Lung (tissue), 12 donors: ENCODE results near the gene POLR3A. TPM values are rescaled to one million over a fixed set of nuclear protein-coding genes. Genes with fewer than 3 reads are reported as not detected.
"Not testable (repeated sequence)": the region's sequence is repeated elsewhere in the genome, so short reads cannot be mapped to it uniquely, and the experiment has no call there.

ENCODE experiments used
- ATAC-seq: fragments of 200-7000 bp; cut with Tn5 transposase; one replicate; pipeline ENCODE4 v1.9.1; 2020; ENCODE audit warnings: moderate number of reproducible peaks; ENCODE audit not compliant: insufficient read depth, low FRiP score
- DNase-seq, 3 donors: peaks; one replicate each; pipeline ENCODE4 v3.0.0-alpha.2; 2013 to 2017
- H3K27ac ChIP-seq, 2 donors: one replicate each; pipeline ENCODE4 v1.5.1; 2013; ENCODE audit warnings: mild to moderate bottlenecking in 2 of 2, moderate library complexity in 2 of 2, control low read depth in 1 of 2, inconsistent platforms in 1 of 2, low read depth in 1 of 2, low read length in 1 of 2
- H3K27me3 ChIP-seq, 3 donors: one replicate each; pipeline ENCODE4 v1.5.1; 2013; ENCODE audit warnings: low read length in 2 of 3; ENCODE audit not compliant: control insufficient read depth in 3 of 3, insufficient read depth in 3 of 3
- H3K36me3 ChIP-seq, 4 donors: one replicate each; pipeline ENCODE4 v1.5.1; 2013; ENCODE audit warnings: low read length in 4 of 4, mild to moderate bottlenecking in 1 of 4, moderate library complexity in 1 of 4; ENCODE audit not compliant: control insufficient read depth in 4 of 4, insufficient read depth in 4 of 4
- H3K4me1 ChIP-seq, 5 donors: one replicate each; pipeline ENCODE4 v1.5.1; 2013; ENCODE audit warnings: low read length in 5 of 5, mild to moderate bottlenecking in 2 of 5, moderate library complexity in 1 of 5; ENCODE audit not compliant: control insufficient read depth in 5 of 5, insufficient read depth in 5 of 5
- H3K4me3 ChIP-seq: one replicate; pipeline ENCODE4 v1.5.1; 2013; ENCODE audit warnings: mild to moderate bottlenecking, control low read depth, moderate library complexity
- H3K9ac ChIP-seq, 2 donors: one replicate each; pipeline ENCODE4 v1.5.1; 2013; ENCODE audit warnings: low read length in 2 of 2, control low read depth in 1 of 2; ENCODE audit not compliant: insufficient read depth in 1 of 2
- H3K9me3 ChIP-seq, 4 donors: one replicate each; pipeline ENCODE4 v1.5.1; 2013; ENCODE audit warnings: low read length in 3 of 4, mild to moderate bottlenecking in 1 of 4, moderate library complexity in 1 of 4; ENCODE audit not compliant: control insufficient read depth in 4 of 4, insufficient read depth in 3 of 4
- WGBS, 2 donors: extraction: QIAGEN DNeasy Blood & Tissue Kit; methylation state at CpG; one replicate each; pipeline ENCODE4 v1.1.7; 2013; 5-methylcytosine and 5-hydroxymethylcytosine counted together
- polyA plus RNA-seq, 2 donors: library from polyadenylated mRNA; stranded (reverse); fragments of 200-250 nt; gene quantifications; one replicate each; pipeline ENCODE4 v1.2.1, GENCODE V29; 2013
- total RNA-seq, 2 donors: library from RNA; depleted of rRNA in 1 of 2; stranded (reverse); fragments of >200 nt in 1 of 2; gene quantifications; one replicate each; pipeline ENCODE4 v1.2.1, GENCODE V29; 2014 to 2021
- TF ChIP-seq, protein P1 (sequence below): IDR thresholded peaks from 2 replicates; pipeline ENCODE4 v1.5.1; 2012; ENCODE audit warnings: mild to moderate bottlenecking; ENCODE audit errors: control extremely low read depth, extremely low read depth
- donor health status: control.
- donor health status: control.
- donor health status: Bipolar disorder and iron deficiency.
- donor health status: healthy.
- donor health status: DM: yes; HTN: yes; CAD: no.

The POLR3A gene
- total and polyA plus RNA-seq, 4 donors = 3.9 to 15.0 (median 8.7) TPM

DNA sequence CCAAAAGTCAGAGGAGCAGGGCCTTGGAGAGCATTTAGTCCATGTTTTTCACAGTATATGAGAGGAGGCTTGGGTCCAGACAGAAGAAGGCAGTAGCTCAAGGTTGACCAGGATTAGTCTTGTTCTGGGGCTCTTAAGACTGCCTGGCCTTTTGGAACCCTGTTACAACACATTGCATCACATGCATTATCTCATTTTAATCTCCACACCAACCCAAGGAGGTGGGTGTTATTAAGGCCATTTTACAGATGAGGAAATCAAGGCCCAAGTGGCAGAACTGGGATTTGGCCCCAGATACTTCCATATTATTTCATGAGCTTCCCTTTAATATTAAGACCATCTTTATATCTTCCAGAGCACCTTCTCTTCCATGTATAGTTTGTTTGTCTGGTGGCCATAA is 43.2 kb upstream of the POLR3A start:
- no peak overlapping the region for H3K27ac ChIP-seq
- H3K9ac ChIP-seq = no peak overlapping the region
- H3K4me1 ChIP-seq = no peaks in the 10 kb centered on the region
- no peak overlapping the region for H3K4me3 ChIP-seq
- no peaks in the 10 kb centered on the region for H3K9me3 ChIP-seq
- TF ChIP-seq, protein P1, sequence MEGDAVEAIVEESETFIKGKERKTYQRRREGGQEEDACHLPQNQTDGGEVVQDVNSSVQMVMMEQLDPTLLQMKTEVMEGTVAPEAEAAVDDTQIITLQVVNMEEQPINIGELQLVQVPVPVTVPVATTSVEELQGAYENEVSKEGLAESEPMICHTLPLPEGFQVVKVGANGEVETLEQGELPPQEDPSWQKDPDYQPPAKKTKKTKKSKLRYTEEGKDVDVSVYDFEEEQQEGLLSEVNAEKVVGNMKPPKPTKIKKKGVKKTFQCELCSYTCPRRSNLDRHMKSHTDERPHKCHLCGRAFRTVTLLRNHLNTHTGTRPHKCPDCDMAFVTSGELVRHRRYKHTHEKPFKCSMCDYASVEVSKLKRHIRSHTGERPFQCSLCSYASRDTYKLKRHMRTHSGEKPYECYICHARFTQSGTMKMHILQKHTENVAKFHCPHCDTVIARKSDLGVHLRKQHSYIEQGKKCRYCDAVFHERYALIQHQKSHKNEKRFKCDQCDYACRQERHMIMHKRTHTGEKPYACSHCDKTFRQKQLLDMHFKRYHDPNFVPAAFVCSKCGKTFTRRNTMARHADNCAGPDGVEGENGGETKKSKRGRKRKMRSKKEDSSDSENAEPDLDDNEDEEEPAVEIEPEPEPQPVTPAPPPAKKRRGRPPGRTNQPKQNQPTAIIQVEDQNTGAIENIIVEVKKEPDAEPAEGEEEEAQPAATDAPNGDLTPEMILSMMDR = no peak
- ATAC-seq = no peak
- H3K36me3 ChIP-seq = no peaks in the 10 kb centered on the region
- no peak for DNase-seq
- H3K27me3 ChIP-seq = no peaks in the 10 kb centered on the region

DNA sequence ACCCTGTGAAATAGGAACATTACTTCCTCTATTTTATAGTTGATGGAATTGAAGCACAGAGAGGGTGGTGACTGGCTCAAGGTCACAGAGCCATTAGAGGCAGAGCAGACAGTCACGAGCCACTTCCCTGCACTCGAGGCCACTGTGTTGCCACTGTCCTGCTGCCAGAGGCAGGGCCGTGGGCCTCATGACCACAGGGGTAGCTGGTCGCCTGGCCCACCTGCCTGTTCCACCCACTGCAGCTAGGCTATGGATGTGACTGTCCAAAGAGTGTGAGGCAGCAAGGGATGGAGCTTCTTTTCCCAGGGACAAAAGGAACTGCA is 42.5 kb upstream of the POLR3A start:
- WGBS, 2 donors = 86 to 96% methylated on average over 4 of the region's 4 CpGs
- no peaks in the 10 kb centered on the region for H3K9me3 ChIP-seq
- TF ChIP-seq, protein P1 = no peak
- H3K36me3 ChIP-seq = no peaks in the 10 kb centered on the region
- no peak for ATAC-seq
- H3K27ac ChIP-seq = no peak overlapping the region
- no peak overlapping the region for H3K9ac ChIP-seq
- DNase-seq = no peak
- H3K4me3 ChIP-seq = no peak overlapping the region
- H3K4me1 ChIP-seq = no peaks in the 10 kb centered on the region
- H3K27me3 ChIP-seq = no peaks in the 10 kb centered on the region

DNA sequence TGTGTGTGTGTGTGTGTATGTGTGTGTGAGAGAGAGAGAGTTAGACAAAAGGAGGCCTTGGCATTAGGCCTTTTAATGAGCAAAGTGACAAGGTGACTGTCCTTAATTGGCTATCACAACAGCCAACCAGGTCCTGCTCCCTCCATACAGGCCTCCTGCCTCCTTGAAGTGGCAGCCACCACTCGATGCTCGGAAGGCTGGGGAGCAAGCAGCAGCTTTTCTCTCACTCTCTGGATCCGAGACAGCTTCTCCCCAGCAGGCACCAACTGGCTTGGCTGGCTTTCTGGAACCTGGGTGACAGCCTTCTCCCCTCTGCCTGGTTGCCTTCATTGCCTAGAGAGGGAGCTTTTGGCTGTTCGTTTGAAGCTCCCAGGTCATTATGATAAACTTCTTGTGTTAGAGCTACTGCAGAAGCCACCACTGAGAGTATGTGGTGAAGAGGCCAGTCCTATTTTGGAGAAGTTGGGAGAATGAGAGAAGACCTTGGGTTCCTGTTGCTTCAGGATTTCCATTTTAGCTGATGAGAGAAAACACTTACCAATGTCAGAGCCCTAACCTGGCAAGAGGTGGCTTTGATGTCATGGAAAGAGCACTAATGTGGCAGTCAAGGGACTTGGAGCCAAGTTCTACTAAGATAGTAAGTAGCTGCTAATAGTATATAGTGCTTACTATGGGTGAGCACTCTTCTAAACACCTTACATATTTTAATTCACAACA is 42.0 kb upstream of the POLR3A start:
- TF ChIP-seq, protein P1 = no peak
- DNase-seq = no peak

DNA sequence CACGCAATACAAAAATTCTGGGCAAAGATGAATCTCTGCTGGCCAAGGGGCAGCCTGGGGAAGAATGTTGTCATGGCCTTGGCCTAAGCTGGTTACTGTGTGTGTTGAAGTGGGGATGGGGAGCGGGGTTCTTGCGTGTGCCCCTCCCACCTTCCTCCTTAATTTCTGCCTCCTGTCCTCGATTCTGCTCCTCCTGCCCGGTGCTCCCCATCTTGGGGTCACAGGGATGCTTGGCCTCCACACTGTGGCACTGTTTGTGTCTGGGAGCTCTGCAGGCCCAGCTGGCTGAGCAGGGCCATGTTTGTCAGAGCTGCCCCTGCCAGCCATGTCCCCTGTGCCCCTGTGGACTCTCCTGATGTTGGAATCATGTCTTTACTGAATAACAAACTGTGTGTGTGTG is 41.4 kb upstream of the POLR3A start:
- Histone ChIP-seq H3K27me3 (no peaks in the 10 kb centered on the region), H3K9ac (no peak overlapping the region), H3K9me3 (no peaks in the 10 kb centered on the region), H3K27ac (no peak overlapping the region), H3K4me1 (no peaks in the 10 kb centered on the region), H3K4me3 (no peak overlapping the region), H3K36me3 (no peaks in the 10 kb centered on the region)
- WGBS, 2 donors = 90 to 93% methylated on average over 5 of the region's 5 CpGs
- DNase-seq (no peak), ATAC-seq (no peak)
- TF ChIP-seq, protein P1 = no peak

More for the DNA sequence above, 42.0 kb upstream of the POLR3A start:
- H3K9ac ChIP-seq = no peak overlapping the region
- WGBS, 2 donors = 65 to 70% methylated on average over 4 of the region's 4 CpGs
- H3K4me3 ChIP-seq = no peak overlapping the region
- no peaks in the 10 kb centered on the region for H3K27me3 ChIP-seq
- no peaks in the 10 kb centered on the region for H3K4me1 ChIP-seq
- H3K27ac ChIP-seq = no peak overlapping the region
- no peak for ATAC-seq
- H3K36me3 ChIP-seq = no peaks in the 10 kb centered on the region
- no peaks in the 10 kb centered on the region for H3K9me3 ChIP-seq

DNA sequence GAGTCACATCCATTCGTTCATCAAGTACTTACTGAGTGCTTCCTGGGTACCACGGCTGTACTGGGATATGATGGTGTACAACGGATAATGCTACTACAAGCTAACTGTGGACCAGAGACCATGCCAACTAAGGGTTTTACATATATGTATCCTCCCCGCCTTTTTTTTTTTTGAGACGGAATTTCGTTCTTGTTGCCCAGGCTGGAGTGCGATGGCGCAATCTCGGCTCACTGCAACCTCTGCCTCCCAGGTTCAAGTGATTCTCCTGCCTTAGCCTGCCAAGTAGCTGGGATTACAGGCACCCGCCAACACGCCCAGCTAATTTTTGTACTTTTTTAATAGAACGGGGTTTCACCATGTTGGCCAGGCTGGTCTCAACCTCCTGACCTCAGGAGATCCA is 40.7 kb upstream of the POLR3A start:
- not testable (repeated sequence) for ATAC-seq, H3K27me3 ChIP-seq, DNase-seq, H3K36me3 ChIP-seq, H3K27ac ChIP-seq, H3K9me3 ChIP-seq, H3K4me1 ChIP-seq, H3K9ac ChIP-seq, H3K4me3 ChIP-seq
- WGBS, 2 donors = 75 to 87% methylated on average over 12 of the region's 12 CpGs
